Measurements from ENCODE around the gene SCGB1C2. TPM values are rescaled to one million over a fixed set of nuclear protein-coding genes. Genes with fewer than 3 reads are reported as not detected.
"Not testable (repeated sequence)": the region's sequence is repeated elsewhere in the genome, so short reads cannot be mapped to it uniquely, and the experiment has no call there.

SCGB1C2 gene
- total RNA-seq, 1 donor from 2014 or later = not detected

GRCh38 chr17:148757-149156 lies 11.4 kb downstream of the SCGB1C2 start:
- DNase-seq (ENCODE audit: low read depth in 2 of 2) = no peak

DNA sequence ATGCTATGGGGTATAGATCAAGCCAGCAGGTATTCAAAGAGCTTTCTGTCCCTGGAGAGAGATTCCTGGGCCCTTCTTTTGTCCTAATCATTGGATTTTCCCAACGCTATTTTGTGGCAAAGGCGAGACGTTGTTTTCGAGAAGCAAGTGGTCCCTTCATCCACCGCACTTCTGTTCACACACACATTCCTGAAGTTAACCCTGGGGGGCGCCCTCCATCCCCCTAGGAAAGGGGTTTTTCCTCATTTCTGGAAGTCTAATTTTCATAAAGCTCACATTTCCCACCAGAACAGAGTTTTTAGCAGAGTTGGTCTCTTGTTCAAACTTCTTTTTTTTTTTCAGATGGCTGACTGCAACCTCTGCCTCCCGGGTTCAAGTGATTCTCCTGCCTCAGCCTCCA lies 11.9 kb downstream of the SCGB1C2 start:
- DNase-seq (ENCODE audit: low read depth in 2 of 2) = no peak

DNA sequence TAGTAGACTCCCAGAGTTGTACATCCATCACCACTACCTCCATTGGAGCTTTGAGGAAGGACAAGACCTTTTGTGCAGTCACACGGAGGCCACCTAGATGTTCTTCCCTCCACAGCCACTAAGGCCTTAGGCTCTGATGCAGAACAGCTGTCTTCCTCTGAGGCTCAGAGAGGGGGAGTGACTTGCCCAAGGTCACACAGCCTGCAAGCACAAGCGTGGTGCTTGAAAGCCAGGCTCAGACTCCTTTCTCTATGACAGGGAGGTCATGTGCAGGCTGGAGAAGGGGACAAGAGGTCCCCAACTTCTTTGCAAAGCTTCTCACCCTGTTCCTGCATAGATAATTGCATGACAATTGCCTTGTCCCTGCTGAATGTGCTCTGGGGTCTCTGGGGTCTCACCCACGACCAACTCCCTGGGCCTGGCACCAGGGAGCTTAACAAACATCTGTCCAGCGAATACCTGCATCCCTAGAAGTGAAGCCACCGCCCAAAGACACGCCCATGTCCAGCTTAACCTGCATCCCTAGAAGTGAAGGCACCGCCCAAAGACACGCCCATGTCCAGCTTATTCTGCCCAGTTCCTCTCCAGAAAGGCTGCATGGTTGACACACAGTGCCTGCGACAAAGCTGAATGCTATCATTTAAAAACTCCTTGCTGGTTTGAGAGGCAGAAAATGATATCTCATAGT lies 12.7 kb downstream of the SCGB1C2 start:
- no peak for DNase-seq (ENCODE audit: low read depth in 2 of 2)

DNA sequence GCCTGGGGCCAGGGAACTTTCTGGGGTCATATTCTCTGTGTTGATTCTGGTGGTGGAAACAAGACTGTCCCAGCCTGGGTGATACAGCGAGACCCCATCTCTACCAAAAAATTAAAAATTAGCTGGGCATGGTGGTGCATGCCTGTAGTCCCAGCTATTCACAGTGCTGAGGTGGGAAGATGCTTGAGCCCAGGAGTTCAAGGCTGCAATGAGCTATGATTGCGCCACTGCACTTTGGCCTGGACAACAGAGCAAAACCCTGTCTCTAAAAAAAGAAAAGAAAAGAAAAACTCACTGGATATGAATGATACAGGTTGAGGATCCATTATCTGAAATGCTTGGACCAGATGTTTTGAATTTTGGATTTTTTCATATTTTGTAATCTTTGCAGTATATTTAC lies 13.6 kb downstream of the SCGB1C2 start:
- no peak for DNase-seq (ENCODE audit: low read depth in 2 of 2)

GRCh38 chr17:151886-152859 lies 14.8 kb downstream of the SCGB1C2 start:
- no peak for DNase-seq (ENCODE audit: low read depth in 2 of 2)

GRCh38 chr17:152860-153420 lies 15.6 kb downstream of the SCGB1C2 start:
- no peak for DNase-seq (ENCODE audit: low read depth in 2 of 2)

DNA sequence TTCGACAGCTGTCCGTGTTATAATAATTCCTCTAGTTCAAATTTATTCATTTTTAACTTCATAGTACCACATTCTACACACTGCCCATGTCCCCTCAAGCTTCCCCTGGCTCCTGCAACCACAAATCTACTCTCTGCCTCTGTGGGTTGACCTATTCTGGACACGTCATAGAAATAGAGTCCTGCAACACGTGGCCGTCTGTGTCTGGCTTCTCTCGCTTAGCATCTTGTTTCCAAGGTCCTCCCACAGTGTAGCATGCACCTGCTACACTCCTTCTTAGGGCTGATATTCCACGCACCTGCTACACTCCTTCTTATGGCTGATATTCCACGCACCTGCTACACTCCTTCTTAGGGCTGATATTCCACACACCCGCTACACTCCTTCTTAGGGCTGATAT lies 16.5 kb downstream of the SCGB1C2 start:
- no peak for DNase-seq (ENCODE audit: low read depth in 2 of 2)

DNA sequence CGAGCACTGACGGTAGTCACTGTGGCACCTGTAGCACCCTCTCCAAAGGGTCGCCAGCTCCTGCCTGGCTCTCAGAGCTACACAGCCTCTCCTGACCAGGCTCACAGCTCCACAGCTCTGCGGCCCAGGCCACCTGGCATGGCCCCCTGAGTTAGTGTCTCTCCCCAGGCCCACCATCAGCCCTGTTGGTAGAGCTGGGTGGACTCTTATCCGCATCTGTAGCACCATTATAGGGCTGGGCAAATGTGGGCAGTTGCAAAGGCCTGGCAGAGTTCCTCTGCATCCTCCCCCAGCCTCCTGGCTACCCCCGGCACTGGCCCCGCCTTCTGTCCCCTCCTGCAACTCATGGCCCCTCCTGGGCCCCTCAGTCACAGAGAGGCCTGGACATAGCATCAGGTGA lies 18.2 kb downstream of the SCGB1C2 start:
- DNase-seq (ENCODE audit: low read depth in 2 of 2) = no peak

DNA sequence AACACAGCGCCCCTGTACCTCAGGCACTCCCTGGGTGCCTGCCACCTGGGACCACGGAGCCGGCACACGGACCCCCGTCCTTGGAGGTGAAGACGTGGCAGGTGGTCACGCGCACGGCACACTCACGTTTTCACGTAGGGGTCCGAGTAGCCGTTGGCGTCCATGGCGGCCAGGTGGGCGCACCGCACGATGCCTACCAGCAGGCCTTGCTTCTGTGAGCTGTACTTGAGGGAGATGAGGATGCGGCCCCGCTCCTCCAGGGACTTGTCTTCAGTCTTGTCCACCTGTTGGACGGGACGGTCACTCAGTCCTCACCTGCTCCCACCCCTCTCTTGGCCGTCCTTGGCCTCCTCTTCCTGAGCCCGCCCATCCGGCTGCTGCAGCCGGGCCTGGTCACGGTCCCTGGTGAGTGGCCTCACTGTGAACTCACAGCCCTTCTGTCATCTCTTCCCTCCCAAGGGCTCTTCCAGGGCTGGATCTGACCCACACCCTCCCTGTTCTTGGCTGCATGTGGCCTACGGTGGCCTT lies 18.8 kb downstream of the SCGB1C2 start:
- no peak for DNase-seq (ENCODE audit: low read depth in 2 of 2)

GRCh38 chr17:156946-157345 lies 19.6 kb downstream of the SCGB1C2 start:
- no peak for DNase-seq (ENCODE audit: low read depth in 2 of 2)

- DNase-seq (ENCODE audit: low read depth in 2 of 2) = no peak
These were observed 20.5 kb downstream of the SCGB1C2 start for GRCh38 chr17:157901-158300.

- no peak for DNase-seq (ENCODE audit: low read depth in 2 of 2)
These were observed 21.0 kb downstream of the SCGB1C2 start for GRCh38 chr17:158379-158778.

DNA sequence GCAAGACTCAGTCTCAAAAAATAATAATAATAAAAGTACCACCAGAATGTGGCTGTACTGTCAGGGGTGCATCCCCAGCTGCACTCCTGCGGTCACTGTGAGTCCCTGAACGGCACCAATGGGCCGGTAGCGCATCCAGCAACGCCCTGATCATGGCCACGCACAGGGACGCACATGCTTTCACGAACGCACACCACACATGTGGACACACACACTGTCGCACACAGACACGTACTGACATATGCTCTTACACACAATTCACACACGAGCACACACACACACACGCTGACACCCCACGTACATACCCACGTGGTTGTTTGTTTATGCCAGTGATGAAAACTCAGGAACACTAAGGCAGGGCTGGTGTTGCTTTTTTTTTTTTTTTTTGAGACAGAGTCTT lies 22.2 kb downstream of the SCGB1C2 start:
- no peak for DNase-seq (ENCODE audit: low read depth in 2 of 2)

GRCh38 chr17:160336-160735 lies 23.0 kb downstream of the SCGB1C2 start:
- no peak for DNase-seq (ENCODE audit: low read depth in 2 of 2)

GRCh38 chr17:161481-161880 lies 24.1 kb downstream of the SCGB1C2 start:
- no peak for DNase-seq (ENCODE audit: low read depth in 2 of 2)

DNA sequence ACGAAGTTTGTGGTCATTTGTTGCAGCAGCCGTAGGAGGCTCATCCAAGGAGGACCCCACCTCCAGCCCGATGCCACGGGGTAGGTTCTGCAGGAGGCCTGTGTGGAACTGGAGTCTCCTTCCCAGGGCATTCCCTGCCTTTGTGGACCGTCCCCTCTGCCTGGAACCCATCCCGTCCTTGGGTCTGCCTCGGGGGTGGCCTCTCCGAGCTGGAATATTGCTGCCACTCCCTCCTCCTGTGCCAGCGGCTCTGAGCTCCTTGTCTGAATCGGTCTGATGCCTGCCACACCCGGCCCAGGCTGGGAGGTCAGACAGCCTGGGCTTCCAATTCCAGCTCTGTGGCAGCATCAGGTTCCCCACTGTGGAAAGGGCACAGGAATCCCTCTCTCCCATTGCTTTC lies 25.3 kb downstream of the SCGB1C2 start:
- no peak for DNase-seq (ENCODE audit: low read depth in 2 of 2)

GRCh38 chr17:163514-164098 lies 26.2 kb downstream of the SCGB1C2 start:
- no peak for DNase-seq (ENCODE audit: low read depth in 2 of 2)

- DNase-seq (ENCODE audit: low read depth in 2 of 2) = peak; percentile 74 to 86
These were observed 27.2 kb downstream of the SCGB1C2 start for GRCh38 chr17:164303-165235.

DNA sequence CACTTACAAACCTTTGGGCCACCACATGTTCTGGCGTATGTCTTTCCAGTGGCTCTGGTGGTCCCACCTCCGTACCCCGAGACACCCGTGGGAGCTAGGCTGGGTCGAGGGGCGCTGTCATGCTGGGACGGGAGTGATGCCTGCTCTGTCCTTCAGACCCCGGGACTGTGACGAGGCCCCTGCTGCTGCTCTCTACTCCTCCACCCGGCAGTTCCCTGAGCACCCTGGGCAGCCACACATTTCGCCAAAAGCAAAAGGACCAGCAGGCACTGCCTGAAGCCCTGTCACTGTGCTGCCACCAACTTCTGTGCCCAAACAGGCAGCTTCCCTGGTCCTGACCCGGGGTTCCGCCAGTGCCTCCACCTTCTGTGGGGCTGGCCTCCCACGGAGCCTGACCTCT lies 28.6 kb downstream of the SCGB1C2 start:
- DNase-seq (ENCODE audit: low read depth in 2 of 2) = no peak

DNA sequence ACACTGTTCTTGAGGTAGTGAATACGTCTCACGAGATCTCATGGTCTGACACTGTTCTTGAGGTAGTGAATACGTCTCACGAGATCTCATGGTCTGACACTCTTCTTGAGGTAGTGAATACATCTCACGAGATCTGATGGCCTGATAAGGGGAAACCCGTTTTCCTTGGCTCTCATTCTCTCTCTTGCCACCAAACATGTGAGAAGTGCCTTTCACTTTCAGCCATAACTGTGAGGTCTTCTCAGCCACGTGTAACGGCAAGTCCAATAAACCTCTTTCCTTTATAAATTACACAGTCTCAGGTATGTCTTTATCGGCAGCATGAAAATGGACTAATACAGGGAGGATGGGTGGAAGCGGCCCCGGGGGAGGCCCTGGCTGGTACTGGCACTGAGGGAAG lies 31.2 kb downstream of the SCGB1C2 start:
- DNase-seq (ENCODE audit: low read depth in 2 of 2) = not testable (repeated sequence)

Measured in lung microvascular endothelial cell (primary cell).